A549 (cell line): ENCODE data around the gene CATSPERE.

Source experiments
- CBX2 ChIP-seq: fragments of 200-600 bp; sonication (generic); IDR thresholded peaks from 2 replicates; pipeline ENCODE4 v1.6.1; 2016; ENCODE audit warnings: low read depth, mild to moderate bottlenecking, borderline replicate concordance
- CBX8 ChIP-seq: fragments of 200-600 bp; sonication (generic); IDR thresholded peaks from 2 replicates; pipeline ENCODE4 v1.6.1; 2016
- CEBPB ChIP-seq, 2 experiments: fragments of >200 bp in 1 of 2; sonication (Bioruptor Twin) in 1 of 2; formaldehyde crosslinking in 1 of 2; IDR thresholded peaks; 2 replicates each; pipeline ENCODE4 v1.6.1; 2012 to 2016
- CTCF ChIP-seq: fragments of >200 bp; sonication (Bioruptor Twin); formaldehyde crosslinking; IDR thresholded peaks from 3 replicates; pipeline ENCODE4 v1.5.1; 2016
- EHF ChIP-seq: fragments of 250-450 bp; sonication (Bioruptor Pico); IDR thresholded peaks from 2 replicates; pipeline ENCODE4 v1.5.0; 2020; ENCODE audit warnings: mild to moderate bottlenecking
- EP300 ChIP-seq, 2 experiments: fragments of >200 bp; sonication (Bioruptor Twin); formaldehyde crosslinking; IDR thresholded peaks; 2 replicates in 1 of 2; 3 replicates in 1 of 2; pipeline ENCODE4 v1.6.1; 2016 to 2017
- POLR2AphosphoS2 ChIP-seq: conservative IDR thresholded peaks from 2 replicates; pipeline ENCODE4 v1.6.1; 2012; ENCODE audit warnings: low read length, improper control_type of control experiment, inconsistent platforms
- TF ChIP-seq, protein P1 (sequence below): fragments of 450-650 bp; IDR thresholded peaks from 2 replicates; pipeline ENCODE4 v1.6.1; 2014; ENCODE audit warnings: antibody characterized with exemption
- TF ChIP-seq, protein P2 (sequence below): IDR thresholded peaks from 2 replicates; pipeline ENCODE4 v1.6.1; 2012

GRCh38 chr1:244497805-244498204 is 36.7 kb downstream of the CATSPERE start:
- TF ChIP-seq EP300 (IDR thresholded peaks at IDR 0.05) (no peak), EHF (no peak), POLR2AphosphoS2 (no peak), CBX2 (no peak), CEBPB (IDR thresholded peaks at IDR 0.05) (no peak), CBX8 (no peak), CTCF (no peak)
- TF ChIP-seq, protein P1, sequence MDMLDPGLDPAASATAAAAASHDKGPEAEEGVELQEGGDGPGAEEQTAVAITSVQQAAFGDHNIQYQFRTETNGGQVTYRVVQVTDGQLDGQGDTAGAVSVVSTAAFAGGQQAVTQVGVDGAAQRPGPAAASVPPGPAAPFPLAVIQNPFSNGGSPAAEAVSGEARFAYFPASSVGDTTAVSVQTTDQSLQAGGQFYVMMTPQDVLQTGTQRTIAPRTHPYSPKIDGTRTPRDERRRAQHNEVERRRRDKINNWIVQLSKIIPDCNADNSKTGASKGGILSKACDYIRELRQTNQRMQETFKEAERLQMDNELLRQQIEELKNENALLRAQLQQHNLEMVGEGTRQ: no peak
- TF ChIP-seq, protein P2, sequence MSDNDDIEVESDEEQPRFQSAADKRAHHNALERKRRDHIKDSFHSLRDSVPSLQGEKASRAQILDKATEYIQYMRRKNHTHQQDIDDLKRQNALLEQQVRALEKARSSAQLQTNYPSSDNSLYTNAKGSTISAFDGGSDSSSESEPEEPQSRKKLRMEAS: no peak
